Measurements from ENCODE around the gene RARG.

DNA sequence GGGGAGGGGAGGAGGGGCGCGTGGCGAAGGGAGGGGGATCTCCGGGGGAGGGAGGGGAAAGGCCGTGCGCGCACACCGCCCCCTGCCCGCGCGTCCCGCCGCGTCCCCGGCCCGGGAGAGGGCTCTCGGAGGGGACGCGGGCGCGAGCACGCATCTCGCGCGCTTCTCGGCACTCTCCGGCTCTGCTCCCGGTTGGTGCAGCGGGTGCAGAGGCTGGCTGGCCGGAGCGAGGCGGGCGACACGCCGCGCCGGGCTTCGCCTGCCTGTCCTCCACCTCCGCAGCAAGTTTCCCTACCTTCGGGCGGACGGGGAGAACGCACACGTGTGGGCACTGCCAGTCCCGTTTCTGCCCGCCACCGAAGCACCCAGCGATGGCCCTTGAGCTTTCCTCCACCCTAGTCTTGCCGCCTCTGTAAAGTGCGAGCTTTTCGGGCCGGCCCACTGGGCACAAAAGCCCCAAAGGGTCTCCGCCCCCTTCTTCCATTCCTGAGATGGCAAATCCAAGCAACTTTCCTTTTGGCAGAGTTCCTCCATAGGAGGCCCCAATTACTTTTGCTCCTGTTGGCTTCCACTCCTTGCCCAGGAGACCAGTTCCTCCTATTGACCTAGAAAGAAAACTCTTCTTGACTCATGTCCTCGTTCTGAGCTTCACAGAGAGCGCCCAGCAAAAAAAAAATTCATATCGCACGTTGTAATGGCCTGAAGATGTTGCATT lies 50.9 kb downstream of the RARG start:
- TF ChIP-seq CTCF (IDR thresholded peaks at IDR 0.05; ENCODE audit: control extremely low read depth in 1 of 3, insufficient read depth in 1 of 3, low read depth in 1 of 3, low read length in 3 of 3) (no peak), EZH2 (IDR thresholded peaks at IDR 0.05; ENCODE audit: low read depth, low read length, severe bottlenecking) (no peak), BRCA1 (IDR thresholded peaks at IDR 0.05; ENCODE audit: low read depth, low read length) (no peak), RBBP5 (IDR thresholded peaks at IDR 0.05; ENCODE audit: borderline replicate concordance, low read depth, low read length) (no peak; the same call in 1 of the 2 replicates)
